ENCODE measurements around the gene TSEN34.
"Not testable (repeated sequence)": the region's sequence is repeated elsewhere in the genome, so short reads cannot be mapped to it uniquely, and the experiment has no call there.

The TSEN34 gene

DNA sequence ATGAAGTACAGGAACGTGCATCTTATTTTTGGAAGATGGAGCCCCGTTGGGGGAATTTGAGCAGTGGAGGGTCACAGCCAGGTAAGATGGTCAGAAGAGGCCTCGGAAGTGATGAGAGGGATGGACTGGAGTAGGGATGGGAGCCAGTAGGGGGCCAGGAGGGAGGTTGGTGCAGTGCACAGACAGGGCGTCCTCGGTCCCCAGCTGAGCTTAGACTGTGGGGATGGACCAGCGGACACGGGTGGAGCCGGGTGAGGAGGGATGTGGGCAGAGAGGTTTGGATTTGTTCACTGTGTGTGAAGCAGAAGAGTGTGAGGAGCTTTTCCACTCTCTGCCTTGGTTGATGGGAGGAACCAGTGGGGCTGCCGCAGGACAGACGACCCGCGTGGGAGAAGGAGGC lies 20.1 kb downstream of the TSEN34 start:
- H3K9ac ChIP-seq, result no peak overlapping the region

GRCh38 chr19:54214217-54214616 lies 23.1 kb downstream of the TSEN34 start:
- not testable (repeated sequence) for H3K27me3 ChIP-seq (ENCODE audit: control insufficient read depth, insufficient read depth, low read length); H3K79me2 ChIP-seq; H3K9ac ChIP-seq; H3K4me2 ChIP-seq (ENCODE audit: low read length); H2AFZ ChIP-seq; H3K4me1 ChIP-seq; H3K27ac ChIP-seq; H3K36me3 ChIP-seq (ENCODE audit: control insufficient read depth, insufficient read depth, low read length); H3K4me3 ChIP-seq (ENCODE audit: low read depth, low read length); H3K9me3 ChIP-seq (ENCODE audit: control insufficient read depth, low read length)

More for the DNA sequence above, 20.1 kb downstream of the TSEN34 start:
- H2AFZ ChIP-seq, result no peak overlapping the region
- H3K9me3 ChIP-seq (ENCODE audit: control insufficient read depth, low read length), result no peaks in the 10 kb centered on the region
- no peak overlapping the region for H3K4me3 ChIP-seq (ENCODE audit: low read depth, low read length)
- H3K36me3 ChIP-seq (ENCODE audit: control insufficient read depth, insufficient read depth, low read length), result no peaks in the 10 kb centered on the region
- no peak overlapping the region for H3K4me2 ChIP-seq (ENCODE audit: low read length)
- H3K27ac ChIP-seq, result no peak overlapping the region
- H3K79me2 ChIP-seq, result peaks cover 8% of the 10 kb centered on the region
- no peaks in the 10 kb centered on the region for H3K27me3 ChIP-seq (ENCODE audit: control insufficient read depth, insufficient read depth, low read length)
- no peak for TF ChIP-seq CTCF (IDR thresholded peaks at IDR 0.05)
- no peaks in the 10 kb centered on the region for H3K4me1 ChIP-seq

- H3K4me1 ChIP-seq; H2AFZ ChIP-seq; H3K9me3 ChIP-seq (ENCODE audit: control insufficient read depth, low read length); H3K79me2 ChIP-seq; H3K27me3 ChIP-seq (ENCODE audit: control insufficient read depth, insufficient read depth, low read length); H3K36me3 ChIP-seq (ENCODE audit: control insufficient read depth, insufficient read depth, low read length); H3K27ac ChIP-seq; H3K9ac ChIP-seq; H3K4me3 ChIP-seq (ENCODE audit: low read depth, low read length); H3K4me2 ChIP-seq (ENCODE audit: low read length): not testable (repeated sequence)
Measured at GRCh38 chr19:54214734-54215133, 23.6 kb downstream of the TSEN34 start.

- Histone ChIP-seq H3K79me2 (no peaks in the 10 kb centered on the region), H3K9ac (no peak overlapping the region), H3K27ac (no peak overlapping the region), H3K36me3 (ENCODE audit: control insufficient read depth, insufficient read depth, low read length) (no peaks in the 10 kb centered on the region), H3K9me3 (ENCODE audit: control insufficient read depth, low read length) (no peaks in the 10 kb centered on the region), H3K27me3 (ENCODE audit: control insufficient read depth, insufficient read depth, low read length) (no peaks in the 10 kb centered on the region), H3K4me3 (ENCODE audit: low read depth, low read length) (no peak overlapping the region), H2AFZ (no peak overlapping the region), H3K4me2 (ENCODE audit: low read length) (no peak overlapping the region), H3K4me1 (no peaks in the 10 kb centered on the region)
- no peak for TF ChIP-seq CTCF (IDR thresholded peaks at IDR 0.05)
Measured at GRCh38 chr19:54216869-54217268, 25.8 kb downstream of the TSEN34 start.

GRCh38 chr19:54217517-54218247 lies 26.6 kb downstream of the TSEN34 start:
- H2AFZ ChIP-seq; H3K36me3 ChIP-seq (ENCODE audit: control insufficient read depth, insufficient read depth, low read length): not testable (repeated sequence)

GRCh38 chr19:54218259-54218658 lies 27.2 kb downstream of the TSEN34 start:
- no peaks in the 10 kb centered on the region for H3K79me2 ChIP-seq

More at GRCh38 chr19:54217517-54218247, 26.6 kb downstream of the TSEN34 start:
- H3K27me3 ChIP-seq (ENCODE audit: control insufficient read depth, insufficient read depth, low read length); H3K4me1 ChIP-seq; H3K9ac ChIP-seq; H3K9me3 ChIP-seq (ENCODE audit: control insufficient read depth, low read length); H3K4me3 ChIP-seq (ENCODE audit: low read depth, low read length); H3K27ac ChIP-seq; H3K4me2 ChIP-seq (ENCODE audit: low read length); H3K79me2 ChIP-seq: not testable (repeated sequence)

More at GRCh38 chr19:54218259-54218658, 27.2 kb downstream of the TSEN34 start:
- Histone ChIP-seq H2AFZ (no peak overlapping the region), H3K27me3 (ENCODE audit: control insufficient read depth, insufficient read depth, low read length) (no peaks in the 10 kb centered on the region), H3K4me1 (no peaks in the 10 kb centered on the region), H3K9me3 (ENCODE audit: control insufficient read depth, low read length) (no peaks in the 10 kb centered on the region), H3K4me2 (ENCODE audit: low read length) (no peak overlapping the region), H3K36me3 (ENCODE audit: control insufficient read depth, insufficient read depth, low read length) (no peaks in the 10 kb centered on the region), H3K27ac (no peak overlapping the region), H3K9ac (no peak overlapping the region), H3K4me3 (ENCODE audit: low read depth, low read length) (no peak overlapping the region)
- no peak for TF ChIP-seq CTCF (IDR thresholded peaks at IDR 0.05)

Measured in parathyroid adenoma (tissue), 2 donors.